Epithelial cell of proximal tubule (primary cell): Measurements from ENCODE around the gene RBM44. TPM values are rescaled to one million over a fixed set of nuclear protein-coding genes. Genes with fewer than 3 reads are reported as not detected.
A peak's percentile ranks its signal among the peaks of the same experiment; 100 is the strongest.
"Not testable (repeated sequence)": the region's sequence is repeated elsewhere in the genome, so short reads cannot be mapped to it uniquely, and the experiment has no call there.

ENCODE experiments used
- DNase-seq: peaks from one replicate; pipeline ENCODE4 v3.0.0-alpha.2; 2011; ENCODE audit warnings: low read depth
- H3K4me3 ChIP-seq: 2 replicates; pipeline ENCODE4 v1.5.1; 2011; ENCODE audit warnings: low read depth, mild to moderate bottlenecking, low read length
- CTCF ChIP-seq: conservative IDR thresholded peaks from 2 replicates; pipeline ENCODE4 v1.5.1; 2012; ENCODE audit warnings: low read depth, mild to moderate bottlenecking, low read length
- total RNA-seq: library from RNA; depleted of rRNA; stranded (reverse); fragments of >200 nt; gene quantifications from 2 replicates; pipeline ENCODE4 v1.2.3, GENCODE V29; 2015

The RBM44 gene
- total RNA-seq, 1 donor from 2014 or later: 0.75 TPM

GRCh38 chr2:237765875-237766274 lies 32.7 kb upstream of the RBM44 start:
- DNase-seq: no peak
- no peak for TF ChIP-seq CTCF

GRCh38 chr2:237766340-237766739 lies 32.2 kb upstream of the RBM44 start:
- no peak for TF ChIP-seq CTCF
- DNase-seq: peak; percentile 63
- no peak overlapping the region for H3K4me3 ChIP-seq

More at GRCh38 chr2:237765875-237766274, 32.7 kb upstream of the RBM44 start:
- H3K4me3 ChIP-seq: no peak overlapping the region

- no peak for TF ChIP-seq CTCF
- no peak overlapping the region for H3K4me3 ChIP-seq
- no peak for DNase-seq
Measured at GRCh38 chr2:237772513-237772912, 26.1 kb upstream of the RBM44 start.

- DNase-seq: no peak
- H3K4me3 ChIP-seq: no peak overlapping the region
- no peak for TF ChIP-seq CTCF
Measured at GRCh38 chr2:237773826-237774225, 24.8 kb upstream of the RBM44 start.

GRCh38 chr2:237774811-237775553 lies 23.6 kb upstream of the RBM44 start:
- peak; percentile 69 for TF ChIP-seq CTCF
- no peak for DNase-seq
- no peak overlapping the region for H3K4me3 ChIP-seq

GRCh38 chr2:237779521-237779920 lies 19.1 kb upstream of the RBM44 start:
- H3K4me3 ChIP-seq: no peak overlapping the region
- DNase-seq: no peak
- no peak for TF ChIP-seq CTCF

- no peak overlapping the region for H3K4me3 ChIP-seq
- DNase-seq: no peak
- no peak for TF ChIP-seq CTCF
Measured at GRCh38 chr2:237782181-237782580, 16.4 kb upstream of the RBM44 start.

GRCh38 chr2:237783678-237784077 lies 14.9 kb upstream of the RBM44 start:
- not testable (repeated sequence) for DNase-seq, H3K4me3 ChIP-seq
